Glomerular endothelial cell (primary cell): Measurements from ENCODE around the gene MYL12B. TPM values are rescaled to one million over a fixed set of nuclear protein-coding genes. Genes with fewer than 3 reads are reported as not detected.
A peak's percentile ranks its signal among the peaks of the same experiment; 100 is the strongest.
"Not testable (repeated sequence)": the region's sequence is repeated elsewhere in the genome, so short reads cannot be mapped to it uniquely, and the experiment has no call there.

Experiments
- DNase-seq: peaks from one replicate; pipeline ENCODE4 v3.0.0-alpha.2; 2011; ENCODE audit warnings: low read depth, low spot score; ENCODE audit errors: extremely low read depth
- total RNA-seq: library from RNA; depleted of rRNA; stranded (reverse); fragments of >200 nt; gene quantifications from 2 replicates; pipeline ENCODE4 v1.2.3, GENCODE V29; 2015

The MYL12B gene
- 560 and 705 TPM in 2 replicates for total RNA-seq

DNA sequence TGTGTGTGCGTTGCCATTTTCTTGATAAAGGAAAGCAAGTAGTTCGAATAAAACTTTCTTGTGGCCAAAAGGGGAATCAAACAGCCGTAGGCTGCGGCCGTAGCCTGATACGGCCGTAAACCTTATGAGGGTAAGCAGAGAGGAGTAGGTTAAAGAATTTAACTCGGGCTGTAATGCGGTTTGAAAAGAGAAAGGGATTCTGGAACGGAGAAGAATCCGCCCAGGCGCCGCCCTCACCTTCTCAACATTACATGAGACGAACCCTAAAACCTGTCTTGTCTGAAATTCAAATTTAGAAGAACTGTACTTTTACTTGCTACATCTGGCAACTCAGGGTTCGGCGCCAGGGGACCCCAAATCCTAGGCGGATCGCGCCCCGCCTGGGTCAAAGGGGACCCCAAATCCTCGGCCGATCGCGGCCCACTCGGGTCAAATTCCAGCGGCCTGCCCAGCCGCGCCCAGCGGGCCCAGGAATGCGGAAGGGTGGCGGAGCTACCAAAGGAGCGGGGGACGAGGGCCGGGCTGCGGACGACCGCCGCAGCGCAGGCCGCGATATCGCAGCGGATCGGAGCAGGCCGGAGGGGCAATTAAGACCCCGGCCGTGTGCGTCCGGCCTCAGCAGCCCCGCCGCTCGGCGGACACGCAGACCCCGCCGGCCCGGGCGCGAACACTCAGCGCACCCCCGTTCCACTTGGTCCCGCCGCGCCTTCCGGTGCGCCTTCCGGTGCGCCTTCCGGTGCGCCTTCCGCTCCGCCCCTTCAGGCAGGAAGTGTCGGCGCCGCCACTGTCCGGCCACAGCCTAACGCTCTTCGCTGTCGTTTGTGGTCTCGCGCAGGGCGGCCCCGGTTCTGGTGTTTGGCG, at the start of gene MYL12B:
Gene MYL12B, plus strand, starts transcription at position 761 of the 861 bp plus-strand sequence. CDS start 10,766 bp downstream, outside the sequence.
- DNase-seq, result no peak

DNA sequence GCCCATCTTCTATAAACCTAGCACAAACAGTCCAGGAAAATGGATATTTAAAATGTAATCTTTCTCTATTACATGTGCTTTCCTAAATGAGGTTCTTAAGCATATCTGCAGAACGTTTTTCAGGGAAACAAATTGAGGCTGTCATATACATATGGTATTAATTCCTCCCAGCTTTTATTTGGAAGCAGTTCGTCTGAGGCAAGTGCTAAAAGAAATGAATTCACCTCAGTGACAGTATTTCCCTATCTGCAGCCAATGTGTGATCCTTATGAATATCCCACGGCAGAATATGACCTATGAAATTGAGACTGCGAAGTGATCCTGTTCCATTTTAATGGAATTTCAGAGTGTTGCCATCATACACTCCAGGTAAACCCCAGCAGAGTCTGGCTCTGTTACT, 49.3 kb upstream of the MYL12B start:
- DNase-seq, result no peak

DNA sequence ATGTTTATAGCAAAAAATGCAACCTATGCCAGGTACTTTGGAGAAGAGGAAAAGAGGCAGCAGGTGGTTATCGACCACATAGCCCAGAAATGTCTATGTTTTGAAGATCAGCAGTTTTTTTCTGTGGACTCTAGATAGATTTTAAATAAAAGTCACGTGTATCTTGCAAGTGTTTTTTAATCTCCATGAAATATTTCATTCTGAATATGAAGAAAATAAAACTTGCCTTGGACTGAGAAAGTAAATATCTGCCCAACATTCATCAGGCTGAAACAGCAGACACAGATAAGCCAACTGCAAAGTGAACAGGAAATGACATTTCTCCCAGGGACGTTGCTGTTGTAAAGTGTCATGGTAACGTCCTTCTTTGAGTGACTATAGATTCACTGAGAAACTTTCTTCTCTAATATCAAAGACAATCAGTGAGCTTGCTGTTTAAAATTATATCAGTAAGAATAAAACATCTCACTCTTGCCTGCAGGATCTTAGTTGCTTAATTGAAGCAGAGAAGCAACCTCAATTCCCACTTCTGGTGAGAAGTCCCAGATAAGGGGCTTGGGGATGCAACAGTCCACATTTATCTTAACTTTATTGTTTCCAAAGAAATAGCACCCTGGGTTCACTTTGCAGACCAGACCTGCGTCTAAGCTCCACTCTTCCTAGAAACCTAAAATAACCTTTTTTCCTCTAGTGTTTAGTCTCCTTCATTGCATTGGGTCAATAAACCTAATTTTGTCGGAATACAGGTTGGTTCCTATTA, 48.5 kb upstream of the MYL12B start:
- peak; percentile 9 for DNase-seq

DNA sequence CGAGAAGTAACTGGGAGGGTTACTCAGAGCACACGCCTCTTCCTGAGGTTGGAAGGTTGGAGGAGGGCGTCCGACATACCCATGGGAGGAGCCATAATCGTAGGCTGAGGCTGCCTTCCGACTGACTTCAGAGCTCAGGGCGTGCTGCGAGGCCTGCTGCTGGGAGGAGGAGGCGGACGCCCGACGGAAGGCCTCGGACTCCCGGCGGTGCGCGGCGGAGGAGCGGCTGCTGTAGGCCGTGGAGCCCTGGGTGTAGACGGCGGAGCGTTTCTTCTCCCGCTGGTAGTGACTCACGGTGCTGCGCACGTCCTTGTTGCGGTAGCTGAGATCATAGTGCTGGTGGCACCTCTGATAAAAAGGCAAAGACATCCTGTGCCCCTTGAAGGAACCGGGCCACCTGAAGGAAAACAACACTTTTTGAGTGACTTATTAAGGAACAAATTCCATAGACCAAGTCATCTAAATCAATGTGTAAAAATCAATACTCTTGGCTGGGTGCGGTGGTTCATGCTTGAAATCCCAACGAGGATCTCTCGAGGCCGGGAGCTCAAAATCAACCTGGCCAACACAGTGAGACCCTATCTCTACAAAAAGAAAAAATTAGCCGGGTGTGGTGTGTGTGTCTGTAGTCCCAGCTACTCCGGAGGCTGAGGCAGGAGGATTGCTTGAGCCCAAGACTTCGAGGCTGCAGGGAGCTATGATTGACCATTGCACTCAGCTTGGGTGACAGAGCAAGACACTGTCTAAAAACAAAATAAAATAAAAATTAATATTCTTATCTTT, 46.9 kb upstream of the MYL12B start:
- DNase-seq, result no peak

DNA sequence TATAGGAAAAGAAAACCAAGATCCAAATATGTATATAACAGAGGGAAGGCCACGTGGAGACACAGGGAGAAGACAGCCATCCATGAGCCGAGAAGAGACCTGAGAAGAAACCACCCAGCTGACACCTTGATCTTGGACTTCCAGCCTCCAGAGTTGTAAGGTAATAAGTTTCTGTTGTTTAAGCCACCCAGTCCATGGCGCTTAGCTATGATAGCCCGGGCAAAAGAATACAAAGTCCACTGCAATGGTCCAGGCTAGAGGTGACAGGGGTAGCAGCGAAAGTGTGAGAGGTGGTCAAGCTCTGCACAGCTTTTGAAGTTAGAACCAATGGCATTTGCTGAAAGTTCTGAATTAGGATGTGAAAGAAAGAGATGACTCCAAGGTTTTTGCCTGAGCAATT, 44.9 kb upstream of the MYL12B start:
- no peak for DNase-seq

DNA sequence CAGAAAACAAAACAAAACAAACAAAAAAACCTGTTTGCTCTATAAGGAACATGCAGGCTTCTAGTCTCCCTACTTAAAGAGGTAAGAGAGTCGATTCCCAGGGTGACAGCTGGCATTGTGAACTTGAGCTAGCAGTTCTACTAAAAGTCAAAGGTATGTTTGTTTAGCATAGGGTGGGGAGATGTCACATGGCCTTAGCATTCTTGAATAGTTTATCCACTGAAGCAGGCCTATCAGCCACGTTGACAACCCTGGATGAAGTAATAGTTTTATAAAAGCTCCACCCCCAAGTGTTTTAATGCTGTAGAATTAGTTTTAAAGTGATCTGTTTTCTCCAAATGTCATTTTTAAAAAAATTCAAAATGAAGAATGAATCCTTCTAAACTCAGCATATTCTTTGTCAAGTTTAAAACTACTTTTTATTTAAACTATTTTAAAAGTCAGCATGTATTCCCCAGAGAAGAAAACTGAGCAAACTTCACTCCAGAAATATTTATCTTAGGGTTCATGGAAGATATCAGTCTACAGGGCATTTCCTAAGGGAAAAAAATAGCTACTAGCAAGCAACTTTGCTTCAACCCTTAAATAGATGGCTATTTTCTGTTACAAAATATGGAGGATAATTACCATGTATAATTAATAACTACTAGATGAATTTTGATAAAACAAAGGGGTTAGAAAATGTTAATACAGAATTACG, 43.8 kb upstream of the MYL12B start:
- DNase-seq, result no peak

DNA sequence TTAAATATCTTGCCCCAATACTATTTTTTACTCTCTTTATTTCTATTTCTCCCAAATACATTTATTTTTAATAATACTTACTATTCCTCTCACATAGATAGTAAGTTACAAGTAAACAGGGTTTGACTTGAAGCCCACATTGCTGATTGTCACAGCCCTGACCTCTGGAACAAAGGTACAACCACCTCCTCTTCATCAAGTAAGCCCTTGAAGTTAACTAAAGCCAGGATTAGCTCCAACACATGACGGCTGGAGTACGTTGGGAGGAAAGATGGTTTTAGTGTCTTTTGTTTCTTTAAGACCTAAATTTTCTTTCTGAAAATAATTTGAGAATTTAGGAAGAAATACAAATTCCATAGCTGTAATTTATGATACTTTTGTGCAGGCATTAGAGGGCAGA, 43.1 kb upstream of the MYL12B start:
- no peak for DNase-seq

DNA sequence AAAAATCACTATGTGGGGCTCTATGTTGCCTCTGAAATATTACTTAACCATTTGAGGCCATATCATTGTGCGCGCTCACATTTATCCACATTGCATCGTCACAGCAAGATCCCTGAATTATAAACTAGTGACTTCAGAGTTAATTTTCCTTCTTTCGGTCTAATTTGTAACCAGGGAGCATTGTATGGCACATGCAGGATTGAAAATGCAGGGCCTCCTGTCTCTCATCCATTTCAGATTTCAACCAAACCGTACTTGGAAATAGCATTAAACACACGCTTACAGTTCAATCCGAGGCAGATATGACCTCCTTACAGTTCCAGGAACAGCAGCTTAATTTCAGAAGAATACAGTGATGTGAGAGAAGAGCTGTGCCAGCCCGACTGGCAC, 42.7 kb upstream of the MYL12B start:
- no peak for DNase-seq

DNA sequence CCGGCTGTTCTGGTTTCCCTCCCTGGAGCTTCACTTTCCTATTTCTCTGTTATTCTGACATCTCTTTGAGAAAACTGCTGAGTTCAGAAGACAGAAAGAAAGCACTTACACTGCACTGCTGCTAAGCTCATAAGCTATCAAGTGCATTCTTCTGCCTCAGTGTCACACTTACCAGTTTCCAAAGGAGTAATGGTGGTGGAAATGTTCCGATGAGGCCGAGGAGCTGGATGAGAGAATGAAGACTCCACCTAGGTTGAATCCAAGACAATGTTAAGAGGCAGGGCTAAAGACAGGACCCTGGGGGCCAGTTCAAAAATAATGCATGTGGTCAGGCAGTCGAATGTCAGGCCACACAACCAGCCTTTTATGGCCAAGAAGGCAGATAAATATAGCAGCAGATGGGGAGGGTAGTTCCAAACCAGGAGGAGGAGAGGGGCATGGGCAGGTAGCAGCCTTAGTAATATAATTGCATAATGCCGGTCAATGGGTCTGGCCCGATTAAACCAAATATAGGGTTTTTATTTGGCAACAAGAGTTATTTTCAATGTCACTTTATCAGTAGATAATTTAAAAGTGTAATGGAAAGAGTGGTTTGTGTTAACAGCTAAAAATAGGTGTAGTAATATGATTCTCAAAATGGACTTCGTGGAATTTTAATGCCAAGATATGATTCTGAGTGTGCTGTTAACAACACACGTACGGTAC, 42.1 kb upstream of the MYL12B start, which contains the start of gene MYOM1:
Gene MYOM1, minus strand, starts transcription at position 338 of the 705 bp plus-strand sequence. CDS start 4,745 bp downstream, outside the sequence.
- no peak for DNase-seq

DNA sequence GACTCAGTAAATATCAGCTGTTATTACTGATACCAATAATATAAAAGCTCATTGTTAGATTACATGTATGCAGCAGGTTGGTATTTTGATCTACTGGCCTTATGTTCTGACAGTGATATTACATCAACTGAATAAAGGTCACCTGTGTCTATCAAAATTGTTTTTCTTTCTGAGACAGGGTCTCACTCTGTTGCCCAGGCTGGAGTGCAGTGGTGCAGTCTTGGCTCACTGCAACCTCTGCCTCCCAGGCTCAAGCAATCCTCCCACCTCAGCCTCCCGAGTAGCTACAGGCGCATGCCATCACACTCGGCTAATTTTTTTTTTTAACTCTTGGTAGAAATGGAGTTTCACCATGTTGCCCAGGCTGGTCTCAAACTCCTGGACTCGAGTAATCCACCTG, 41.1 kb upstream of the MYL12B start:
- not testable (repeated sequence) for DNase-seq

DNA sequence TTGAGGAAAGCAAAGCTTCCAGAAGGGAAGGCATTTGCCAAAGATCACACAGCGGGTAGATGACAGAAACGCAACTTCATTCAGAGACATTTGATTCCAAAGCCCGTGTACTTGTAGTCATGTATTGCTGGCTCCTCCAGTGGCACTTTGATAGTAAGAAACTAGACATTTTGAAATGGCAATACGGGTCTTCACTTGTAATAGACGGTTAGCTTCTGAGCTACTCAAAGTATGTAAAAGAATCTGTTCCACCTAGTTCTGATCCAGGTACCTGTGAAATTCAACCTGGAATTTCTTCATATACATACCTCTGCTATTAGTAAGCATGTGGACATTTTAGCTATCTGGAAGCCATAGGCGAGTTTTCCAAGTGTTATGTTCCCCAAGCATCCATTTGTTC, 40.4 kb upstream of the MYL12B start:
- no peak for DNase-seq

DNA sequence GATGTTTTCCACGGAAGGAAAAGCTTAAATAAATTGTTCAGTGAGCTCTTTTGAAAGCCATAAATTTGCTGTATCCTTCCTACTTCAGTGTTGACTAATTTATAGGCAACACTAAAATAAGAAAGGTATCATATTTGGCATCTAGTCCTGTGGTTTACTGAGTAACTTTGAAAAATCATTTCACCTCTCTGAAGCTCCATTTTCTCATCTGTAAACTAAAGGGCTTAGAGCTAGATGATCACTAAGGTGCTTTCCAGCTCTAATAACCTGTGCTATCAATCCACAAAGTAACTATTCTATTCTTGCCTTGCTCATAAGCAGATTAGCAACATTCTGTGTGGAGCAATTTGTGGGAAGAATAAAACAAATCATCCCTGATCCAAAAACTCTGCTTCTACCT, 38.6 kb upstream of the MYL12B start:
- no peak for DNase-seq

DNA sequence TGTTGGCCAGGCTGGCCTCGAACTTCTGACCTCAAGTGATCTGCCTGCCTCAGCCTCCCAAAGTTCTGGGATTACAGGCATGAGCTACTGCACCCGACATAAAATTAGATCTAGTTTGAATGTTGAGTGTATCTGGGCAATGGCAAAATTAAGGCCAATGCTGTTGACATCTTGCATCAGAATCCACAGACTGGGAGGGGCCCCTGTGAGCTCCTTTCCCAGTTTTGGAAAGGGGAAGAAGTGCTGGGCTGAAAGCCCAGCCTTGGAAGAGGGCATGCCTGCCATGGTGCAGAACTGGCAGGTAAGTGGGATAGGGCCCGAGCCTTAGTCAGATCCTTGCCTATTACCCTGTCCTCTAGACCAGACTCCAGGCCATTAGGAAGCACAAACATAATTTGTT, 37.7 kb upstream of the MYL12B start:
- no peak for DNase-seq

DNA sequence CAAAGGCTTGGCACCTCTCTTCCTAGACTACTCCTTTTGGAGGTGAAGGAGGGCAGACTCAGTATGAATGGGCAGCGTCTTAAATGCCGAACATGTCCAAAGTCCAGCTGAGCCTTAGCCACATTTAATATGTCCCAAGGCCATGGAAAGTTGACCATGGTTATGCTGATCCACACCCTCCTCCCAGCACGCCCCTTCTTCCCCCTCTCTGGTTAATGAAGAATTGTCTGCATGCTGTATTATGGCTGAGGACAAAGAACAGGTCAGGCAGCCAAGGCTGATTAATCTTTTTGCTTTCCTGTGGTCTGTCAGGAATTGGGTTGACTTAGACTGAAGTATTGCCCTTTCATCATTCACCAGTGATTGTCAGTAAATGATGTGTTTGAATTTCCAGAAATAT, 36.3 kb upstream of the MYL12B start:
- no peak for DNase-seq

DNA sequence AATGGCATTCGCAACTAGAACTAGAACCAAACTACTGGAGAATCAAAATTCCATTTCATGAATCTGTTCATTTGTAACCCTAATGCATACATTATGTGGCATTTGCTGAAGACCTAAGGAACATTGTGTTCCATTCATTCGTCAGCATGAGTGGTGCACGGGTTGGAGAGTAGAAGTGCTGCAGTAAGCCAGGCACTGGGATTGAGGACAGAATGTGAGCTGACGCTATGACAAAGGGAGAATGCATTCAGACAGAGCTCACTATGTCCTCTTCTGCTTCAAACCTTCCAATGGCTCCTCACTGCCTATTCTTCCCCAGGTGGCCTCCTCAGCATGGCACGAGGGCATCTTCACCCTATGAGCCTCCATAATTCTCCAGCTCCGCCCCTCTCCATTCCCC, 35.9 kb upstream of the MYL12B start:
- no peak for DNase-seq

DNA sequence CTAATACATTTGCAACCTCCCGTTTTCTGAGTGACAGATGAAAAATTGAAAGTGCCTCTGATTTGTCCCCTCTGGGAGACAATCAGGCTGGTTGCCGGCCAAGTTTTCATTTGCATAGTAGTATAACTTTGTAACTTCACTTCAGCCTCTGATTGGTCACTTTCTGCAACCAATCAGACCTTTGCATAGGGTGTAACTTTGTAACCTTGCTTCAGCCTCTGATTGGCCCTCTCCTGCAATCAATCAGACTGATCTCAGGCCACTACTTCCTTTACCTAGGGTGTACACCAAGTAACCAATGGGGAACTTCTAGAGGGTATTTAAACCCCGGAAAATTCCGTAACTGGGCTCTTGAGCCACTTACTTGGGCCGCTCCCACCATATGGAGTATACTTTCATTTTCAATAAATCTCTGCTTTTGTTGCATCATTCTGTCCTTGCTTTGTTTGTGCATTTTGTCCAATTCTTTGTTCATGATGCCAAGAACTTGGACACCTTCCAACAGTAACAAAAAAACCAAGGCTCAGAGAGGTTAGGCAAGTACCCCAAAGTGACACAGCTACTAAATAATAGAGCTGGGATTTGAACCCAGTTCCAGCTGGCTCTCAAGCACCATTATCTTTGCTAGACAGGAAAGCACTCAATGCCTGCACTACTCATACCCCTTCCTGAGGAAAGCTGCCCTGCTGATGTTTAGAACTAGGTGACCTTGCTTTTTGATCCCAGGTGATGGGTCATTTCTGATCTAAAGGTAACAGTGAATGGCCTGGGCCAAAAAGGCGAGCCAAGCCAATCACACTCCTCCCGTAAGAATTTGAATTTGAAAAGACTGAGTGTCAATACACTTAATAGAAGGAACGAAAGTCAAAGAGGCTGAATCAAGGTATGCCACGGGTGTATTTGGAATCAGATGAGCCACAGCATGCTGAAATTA, 31.3 kb upstream of the MYL12B start:
- no peak for DNase-seq

DNA sequence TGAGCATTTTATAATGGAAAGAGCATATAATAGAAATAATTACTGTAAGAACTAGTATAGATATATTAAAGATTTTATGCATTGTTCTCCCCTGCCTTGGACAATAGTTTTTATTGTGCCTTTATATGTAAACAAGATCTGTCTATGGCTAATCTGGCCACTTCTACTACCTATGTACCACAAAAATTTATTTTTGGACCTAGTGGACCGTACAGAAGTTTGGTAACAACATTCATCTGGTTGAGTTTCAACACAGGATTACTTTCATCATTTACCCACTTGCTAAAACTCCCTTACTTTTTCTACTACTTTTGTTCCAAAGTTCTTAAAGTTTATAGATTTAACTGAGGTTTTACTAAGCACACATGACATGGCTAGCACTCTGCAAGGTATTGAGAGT, 28.9 kb upstream of the MYL12B start:
- DNase-seq, result no peak

DNA sequence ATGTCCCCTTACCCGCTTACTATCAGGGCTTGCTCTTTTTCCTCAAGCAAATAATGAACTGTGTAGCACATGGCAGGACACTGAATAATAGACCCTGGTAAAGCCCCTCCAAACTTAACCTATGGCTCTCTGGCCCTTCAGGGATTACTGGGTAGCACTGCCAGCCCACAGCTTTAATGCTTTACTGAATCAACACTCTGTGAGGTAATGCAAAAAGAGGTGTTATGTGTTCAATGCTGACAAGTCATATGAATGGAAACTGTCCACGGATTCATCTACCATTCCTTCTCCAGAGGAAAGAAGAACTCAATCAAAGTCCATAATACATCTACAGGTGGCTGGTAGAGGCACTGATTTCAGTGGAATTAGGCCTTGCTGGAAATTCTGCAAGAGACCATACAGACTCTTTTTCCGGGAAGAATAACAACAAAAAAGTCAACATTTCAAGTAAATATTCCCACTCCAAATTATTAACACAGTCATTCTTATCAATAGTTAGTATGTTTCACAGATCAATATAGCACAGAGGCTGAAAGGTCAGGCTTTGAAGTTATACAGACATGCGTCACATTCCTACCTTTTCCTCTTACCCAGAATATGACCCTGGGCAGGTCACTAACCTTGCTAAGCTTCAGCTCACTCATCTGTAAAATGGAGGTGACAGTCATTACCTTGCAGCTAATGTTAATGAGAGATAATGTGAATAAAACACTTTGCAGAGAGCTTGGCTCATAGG, 28.3 kb upstream of the MYL12B start:
- no peak for DNase-seq
